Stomach smooth muscle (tissue), 2 donors: ENCODE results near the gene LRRC4C.

ENCODE experiments used
- H3K27ac ChIP-seq: one replicate; pipeline ENCODE4 v1.7.0; 2013; ENCODE audit warnings: mild to moderate bottlenecking, low read length, inconsistent platforms
- H3K27me3 ChIP-seq, 2 donors: one replicate each; pipeline ENCODE4 v1.7.0; 2013; ENCODE audit warnings: low read length in 2 of 2; ENCODE audit not compliant: insufficient read depth in 2 of 2, control insufficient read depth in 1 of 2
- H3K36me3 ChIP-seq, 2 donors: one replicate each; pipeline ENCODE4 v1.7.0; 2013; ENCODE audit warnings: low read length in 2 of 2; ENCODE audit not compliant: control insufficient read depth in 2 of 2, insufficient read depth in 2 of 2
- H3K4me1 ChIP-seq: one replicate; pipeline ENCODE4 v1.7.0; 2013; ENCODE audit warnings: low read length; ENCODE audit not compliant: control insufficient read depth, insufficient read depth
- H3K4me3 ChIP-seq, 2 donors: one replicate each; pipeline ENCODE4 v1.7.0; 2013; ENCODE audit warnings: low read length in 2 of 2
- H3K9ac ChIP-seq, 2 donors: one replicate each; pipeline ENCODE4 v1.7.0; 2013; ENCODE audit warnings: low read length in 2 of 2, mild to moderate bottlenecking in 1 of 2
- H3K9me3 ChIP-seq, 2 donors: one replicate each; pipeline ENCODE4 v1.7.0; 2013; ENCODE audit warnings: low read length in 2 of 2; ENCODE audit not compliant: control insufficient read depth in 2 of 2
- donor health status: healthy.
- donor health status: Pancreatic carcinoma.

LRRC4C gene

GRCh38 chr11:41323446-41323845 is 136.0 kb downstream of the LRRC4C start:
- Histone ChIP-seq H3K9me3 (no peaks in the 10 kb centered on the region), H3K27me3 (no peaks in the 10 kb centered on the region), H3K4me3 (no peak overlapping the region), H3K4me1 (no peaks in the 10 kb centered on the region), H3K27ac (no peak overlapping the region), H3K9ac (no peak overlapping the region), H3K36me3 (no peaks in the 10 kb centered on the region)

GRCh38 chr11:41320653-41321052 is 138.8 kb downstream of the LRRC4C start:
- Histone ChIP-seq H3K36me3 (no peaks in the 10 kb centered on the region), H3K27me3 (no peaks in the 10 kb centered on the region), H3K4me1 (no peaks in the 10 kb centered on the region), H3K9me3 (no peaks in the 10 kb centered on the region), H3K9ac (no peak overlapping the region), H3K4me3 (no peak overlapping the region), H3K27ac (no peak overlapping the region)

- no peak overlapping the region for H3K4me3 ChIP-seq
- H3K9me3 ChIP-seq, result no peaks in the 10 kb centered on the region
- H3K27ac ChIP-seq, result no peak overlapping the region
- no peak overlapping the region for H3K9ac ChIP-seq
- H3K4me1 ChIP-seq, result no peaks in the 10 kb centered on the region
- no peaks in the 10 kb centered on the region for H3K27me3 ChIP-seq
- no peaks in the 10 kb centered on the region for H3K36me3 ChIP-seq
Observed at GRCh38 chr11:41320238-41320637, 139.2 kb downstream of the LRRC4C start.

GRCh38 chr11:41319434-41319833 is 140.0 kb downstream of the LRRC4C start:
- Histone ChIP-seq H3K27me3 (no peaks in the 10 kb centered on the region), H3K4me3 (no peak overlapping the region), H3K27ac (no peak overlapping the region), H3K9me3 (no peaks in the 10 kb centered on the region), H3K4me1 (no peaks in the 10 kb centered on the region), H3K9ac (no peak overlapping the region), H3K36me3 (no peaks in the 10 kb centered on the region)

GRCh38 chr11:41316751-41317150 is 142.7 kb downstream of the LRRC4C start:
- no peaks in the 10 kb centered on the region for H3K9me3 ChIP-seq
- H3K27me3 ChIP-seq, result no peaks in the 10 kb centered on the region
- H3K4me1 ChIP-seq, result no peaks in the 10 kb centered on the region
- no peak overlapping the region for H3K9ac ChIP-seq
- no peak overlapping the region for H3K27ac ChIP-seq
- no peak overlapping the region for H3K4me3 ChIP-seq
- H3K36me3 ChIP-seq, result no peaks in the 10 kb centered on the region

DNA sequence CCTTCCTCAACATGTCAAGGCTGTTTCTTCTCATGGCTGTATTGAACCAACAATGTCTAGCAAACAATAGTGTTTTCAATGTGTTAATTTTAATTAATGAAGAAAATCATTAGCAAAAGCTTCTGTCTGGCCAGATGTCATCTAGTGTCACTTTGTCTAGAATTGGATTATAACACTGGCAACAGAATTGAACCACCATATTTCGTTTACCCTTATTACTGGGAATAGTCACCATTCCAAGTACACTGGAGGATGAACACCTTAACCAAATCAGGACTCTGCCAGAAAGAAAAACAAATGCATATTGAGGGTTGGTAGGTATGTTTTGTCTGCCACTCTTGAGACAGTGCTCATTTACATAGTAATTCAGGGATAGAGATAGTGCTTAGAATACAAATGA is 146.2 kb downstream of the LRRC4C start:
- H3K36me3 ChIP-seq, result no peaks in the 10 kb centered on the region
- H3K9ac ChIP-seq, result no peak overlapping the region
- H3K9me3 ChIP-seq, result no peaks in the 10 kb centered on the region
- H3K4me1 ChIP-seq, result no peaks in the 10 kb centered on the region
- H3K4me3 ChIP-seq, result no peak overlapping the region
- H3K27ac ChIP-seq, result no peak overlapping the region
- H3K27me3 ChIP-seq, result no peaks in the 10 kb centered on the region

DNA sequence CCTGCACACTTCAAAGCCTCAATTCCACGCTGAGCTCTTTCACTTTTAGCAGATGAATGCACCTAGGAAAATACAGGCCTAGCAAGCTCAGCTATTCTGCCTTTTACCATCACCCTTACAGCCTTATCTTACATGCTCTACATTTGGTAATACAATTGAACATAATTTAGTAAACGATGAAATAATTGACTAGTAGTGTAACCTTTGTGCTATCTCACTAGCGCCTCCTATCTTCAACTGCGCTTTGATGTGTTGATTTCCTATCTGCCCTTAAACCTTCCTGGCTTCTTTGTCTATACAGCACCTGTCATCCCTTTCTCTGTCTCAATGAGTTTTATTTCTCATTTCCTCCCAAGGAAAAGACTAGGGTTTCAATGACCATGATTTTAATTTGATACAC is 149.7 kb downstream of the LRRC4C start:
- Histone ChIP-seq H3K4me1 (no peaks in the 10 kb centered on the region), H3K36me3 (no peaks in the 10 kb centered on the region), H3K27me3 (no peaks in the 10 kb centered on the region), H3K9ac (no peak overlapping the region), H3K9me3 (no peaks in the 10 kb centered on the region), H3K27ac (no peak overlapping the region), H3K4me3 (no peak overlapping the region)

DNA sequence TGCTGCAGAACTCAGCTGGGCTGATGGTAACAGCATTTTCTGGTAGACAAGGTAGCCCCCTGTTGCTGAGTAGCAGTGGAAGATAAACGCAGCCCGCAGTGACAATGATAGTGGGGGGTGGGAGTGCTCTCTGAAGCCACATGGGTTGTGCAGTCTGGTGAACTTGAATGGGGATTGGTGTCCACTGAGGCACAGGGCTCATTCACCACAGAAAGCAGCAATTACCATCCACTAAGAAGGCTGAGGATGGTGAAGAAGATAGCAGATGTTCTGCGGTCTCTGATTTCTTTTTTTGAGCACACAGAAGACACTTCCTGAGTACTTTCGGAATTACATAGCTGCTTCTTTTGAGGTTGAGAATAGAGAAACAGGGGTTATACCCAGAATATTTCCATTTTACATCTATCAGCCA is 150.3 kb downstream of the LRRC4C start:
- Histone ChIP-seq H3K36me3 (no peaks in the 10 kb centered on the region), H3K4me1 (no peaks in the 10 kb centered on the region), H3K4me3 (no peak overlapping the region), H3K27ac (no peak overlapping the region), H3K9ac (no peak overlapping the region), H3K9me3 (no peaks in the 10 kb centered on the region), H3K27me3 (no peaks in the 10 kb centered on the region)

- H3K4me1 ChIP-seq, result no peaks in the 10 kb centered on the region
- H3K27ac ChIP-seq, result no peak overlapping the region
- no peaks in the 10 kb centered on the region for H3K9me3 ChIP-seq
- H3K4me3 ChIP-seq, result no peak overlapping the region
- no peak overlapping the region for H3K9ac ChIP-seq
- no peaks in the 10 kb centered on the region for H3K27me3 ChIP-seq
- H3K36me3 ChIP-seq, result no peaks in the 10 kb centered on the region
Observed at GRCh38 chr11:41308286-41308685, 151.2 kb downstream of the LRRC4C start.

- no peaks in the 10 kb centered on the region for H3K27me3 ChIP-seq
- no peaks in the 10 kb centered on the region for H3K9me3 ChIP-seq
- no peaks in the 10 kb centered on the region for H3K4me1 ChIP-seq
- H3K9ac ChIP-seq, result no peak overlapping the region
- H3K27ac ChIP-seq, result no peak overlapping the region
- no peaks in the 10 kb centered on the region for H3K36me3 ChIP-seq
- H3K4me3 ChIP-seq, result no peak overlapping the region
Observed at GRCh38 chr11:41307296-41308080, 152.0 kb downstream of the LRRC4C start.

DNA sequence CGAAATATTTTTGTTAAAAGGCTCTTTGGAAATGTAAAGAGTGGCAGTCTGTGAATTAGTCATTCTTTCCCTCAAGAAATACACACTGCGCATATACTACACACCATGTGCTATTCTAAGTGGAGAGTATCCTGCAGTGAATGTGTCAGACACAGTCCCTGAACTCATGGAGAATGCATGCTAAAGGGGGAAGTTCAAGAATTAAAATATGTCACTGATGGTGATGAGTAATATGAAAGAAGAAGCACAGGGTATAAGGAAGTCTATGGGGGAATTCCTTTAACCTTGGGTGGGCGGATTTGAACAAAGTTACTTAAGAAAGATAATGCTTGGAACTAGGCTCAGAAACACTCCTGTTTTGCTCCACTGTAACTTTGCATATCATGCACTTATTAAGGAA is 153.0 kb downstream of the LRRC4C start:
- no peaks in the 10 kb centered on the region for H3K27me3 ChIP-seq
- H3K9ac ChIP-seq, result no peak overlapping the region
- H3K4me1 ChIP-seq, result no peaks in the 10 kb centered on the region

More for the DNA sequence above, 153.0 kb downstream of the LRRC4C start:
- Histone ChIP-seq H3K9me3 (no peaks in the 10 kb centered on the region), H3K27ac (no peak overlapping the region), H3K4me3 (no peak overlapping the region), H3K36me3 (no peaks in the 10 kb centered on the region)
